GM18861 (cell line): ENCODE measurements around the gene PLXNA4.

Experiments used
- ATAC-seq: cut with Tn5 transposase; IDR thresholded peaks from one replicate; pipeline ENCODE4 v1.9.1; 2021; ENCODE audit not compliant: unreplicated experiment

PLXNA4 gene

GRCh38 chr7:132286836-132287235 lies 289.4 kb downstream of the PLXNA4 start:
- ATAC-seq = no peak

GRCh38 chr7:132280335-132280734 lies 295.9 kb downstream of the PLXNA4 start:
- no peak for ATAC-seq

- ATAC-seq = no peak
These were observed 296.6 kb downstream of the PLXNA4 start for GRCh38 chr7:132279718-132280117.

GRCh38 chr7:132276976-132277725 lies 299.1 kb downstream of the PLXNA4 start:
- ATAC-seq = no peak

GRCh38 chr7:132276234-132276630 lies 300.0 kb downstream of the PLXNA4 start:
- no peak for ATAC-seq

- ATAC-seq = no peak
These were observed 300.6 kb downstream of the PLXNA4 start for GRCh38 chr7:132275416-132276233.

GRCh38 chr7:132272763-132273371 lies 303.4 kb downstream of the PLXNA4 start:
- no peak for ATAC-seq

GRCh38 chr7:132270517-132270916 lies 305.8 kb downstream of the PLXNA4 start:
- no peak for ATAC-seq

GRCh38 chr7:132269718-132270117 lies 306.6 kb downstream of the PLXNA4 start:
- ATAC-seq = no peak

GRCh38 chr7:132263151-132263550 lies 313.1 kb downstream of the PLXNA4 start:
- no peak for ATAC-seq

GRCh38 chr7:132262160-132262470 lies 314.2 kb downstream of the PLXNA4 start:
- no peak for ATAC-seq

- no peak for ATAC-seq
These were observed 314.7 kb downstream of the PLXNA4 start for GRCh38 chr7:132261327-132262159.

- ATAC-seq = no peak
These were observed 318.0 kb downstream of the PLXNA4 start for GRCh38 chr7:132258231-132258630.

GRCh38 chr7:132257253-132257652 lies 319.0 kb downstream of the PLXNA4 start:
- no peak for ATAC-seq

GRCh38 chr7:132256721-132257212 lies 319.5 kb downstream of the PLXNA4 start:
- ATAC-seq = no peak

- no peak for ATAC-seq
These were observed 320.4 kb downstream of the PLXNA4 start for GRCh38 chr7:132255898-132256297.

GRCh38 chr7:132255115-132255797 lies 321.0 kb downstream of the PLXNA4 start:
- no peak for ATAC-seq

GRCh38 chr7:132254455-132254854 lies 321.8 kb downstream of the PLXNA4 start:
- no peak for ATAC-seq

GRCh38 chr7:132252793-132253100 lies 323.5 kb downstream of the PLXNA4 start:
- ATAC-seq = no peak

- ATAC-seq = no peak
These were observed 325.0 kb downstream of the PLXNA4 start for GRCh38 chr7:132251327-132251659.
